Liver (tissue), 3 donors: ENCODE data around the gene MOB3B.

ENCODE experiments used
- ATF3 ChIP-seq: IDR thresholded peaks from 2 replicates; pipeline ENCODE4 v1.6.1; 2016; ENCODE audit warnings: antibody characterized with exemption
- CTCF ChIP-seq: fragments of 150-350 bp; IDR thresholded peaks from 2 replicates; pipeline ENCODE4 v1.5.1; 2017; ENCODE audit warnings: improper control_type of control experiment, low read depth, low read length; ENCODE audit not compliant: missing input control
- EGR1 ChIP-seq, 2 donors: IDR thresholded peaks; 2 replicates each; pipeline ENCODE4 v1.6.1; 2016 to 2018; ENCODE audit warnings: antibody characterized with exemption in 2 of 2, low read depth in 2 of 2
- FOXA2 ChIP-seq: IDR thresholded peaks from 2 replicates; pipeline ENCODE4 v1.6.1; 2016; ENCODE audit warnings: antibody characterized with exemption
- HNF4A ChIP-seq, 2 donors: conservative IDR thresholded peaks; 2 replicates each; pipeline ENCODE4 v1.6.1; 2016; ENCODE audit warnings: antibody characterized with exemption in 2 of 2, mild to moderate bottlenecking in 2 of 2
- JUND ChIP-seq, 2 donors: IDR thresholded peaks; 2 replicates each; pipeline ENCODE4 v1.6.1; 2016; ENCODE audit warnings: antibody characterized with exemption in 2 of 2
- MAX ChIP-seq: IDR thresholded peaks from 2 replicates; pipeline ENCODE4 v1.6.1; 2016; ENCODE audit warnings: antibody characterized with exemption
- REST ChIP-seq: IDR thresholded peaks from 2 replicates; pipeline ENCODE4 v1.6.1; 2016; ENCODE audit warnings: antibody characterized with exemption, mild to moderate bottlenecking
- SP1 ChIP-seq: IDR thresholded peaks from 2 replicates; pipeline ENCODE4 v1.6.1; 2018; ENCODE audit warnings: antibody characterized with exemption, mild to moderate bottlenecking
- TAF1 ChIP-seq: conservative IDR thresholded peaks from 2 replicates; pipeline ENCODE4 v1.6.1; 2016; ENCODE audit warnings: antibody characterized with exemption, mild to moderate bottlenecking
- YY1 ChIP-seq: IDR thresholded peaks from 2 replicates; pipeline ENCODE4 v1.6.1; 2016; ENCODE audit warnings: antibody characterized with exemption, mild to moderate bottlenecking
- TF ChIP-seq, protein P1 (sequence below): IDR thresholded peaks from 2 replicates; pipeline ENCODE4 v1.6.1; 2016; ENCODE audit warnings: antibody characterized with exemption
- donor health status: healthy.
- donor health status: healthy.

DNA sequence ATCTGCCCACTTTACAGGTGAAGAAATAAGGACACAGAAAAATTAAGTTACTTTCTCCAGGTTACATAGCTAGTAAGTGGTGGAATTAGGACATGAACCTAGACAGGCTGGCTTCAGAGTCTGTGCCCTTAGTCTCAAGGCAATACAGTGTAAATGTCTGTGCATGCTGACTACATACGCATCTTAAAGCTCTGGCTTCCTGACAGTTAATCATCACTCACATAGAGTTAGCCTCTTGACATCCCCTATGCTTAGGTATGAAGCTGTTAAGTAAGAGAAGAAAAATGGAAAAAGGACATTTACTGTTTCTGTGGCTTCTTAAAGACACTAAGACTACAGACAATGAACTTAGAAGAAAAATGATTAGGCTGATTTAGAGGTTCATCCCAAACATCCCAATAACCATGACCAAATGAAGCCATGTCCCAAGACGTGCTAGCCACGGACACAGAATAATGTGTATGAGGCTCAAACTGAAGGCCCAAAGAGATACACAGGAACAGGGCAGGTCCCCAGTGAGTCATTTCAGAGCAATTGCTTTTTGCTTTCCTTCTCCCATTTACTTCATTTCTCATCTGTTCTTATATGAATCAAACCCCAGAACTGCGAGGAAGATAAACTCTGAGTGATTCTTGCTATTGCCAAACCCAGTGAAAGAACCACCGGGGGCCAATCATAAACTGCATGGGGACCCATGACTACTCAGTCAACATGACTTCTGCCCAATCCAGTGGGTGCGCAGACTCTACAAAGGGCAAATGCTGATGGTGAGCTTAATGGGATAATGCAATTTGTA lies 105.5 kb downstream of the MOB3B start:
- TF ChIP-seq, protein P1, sequence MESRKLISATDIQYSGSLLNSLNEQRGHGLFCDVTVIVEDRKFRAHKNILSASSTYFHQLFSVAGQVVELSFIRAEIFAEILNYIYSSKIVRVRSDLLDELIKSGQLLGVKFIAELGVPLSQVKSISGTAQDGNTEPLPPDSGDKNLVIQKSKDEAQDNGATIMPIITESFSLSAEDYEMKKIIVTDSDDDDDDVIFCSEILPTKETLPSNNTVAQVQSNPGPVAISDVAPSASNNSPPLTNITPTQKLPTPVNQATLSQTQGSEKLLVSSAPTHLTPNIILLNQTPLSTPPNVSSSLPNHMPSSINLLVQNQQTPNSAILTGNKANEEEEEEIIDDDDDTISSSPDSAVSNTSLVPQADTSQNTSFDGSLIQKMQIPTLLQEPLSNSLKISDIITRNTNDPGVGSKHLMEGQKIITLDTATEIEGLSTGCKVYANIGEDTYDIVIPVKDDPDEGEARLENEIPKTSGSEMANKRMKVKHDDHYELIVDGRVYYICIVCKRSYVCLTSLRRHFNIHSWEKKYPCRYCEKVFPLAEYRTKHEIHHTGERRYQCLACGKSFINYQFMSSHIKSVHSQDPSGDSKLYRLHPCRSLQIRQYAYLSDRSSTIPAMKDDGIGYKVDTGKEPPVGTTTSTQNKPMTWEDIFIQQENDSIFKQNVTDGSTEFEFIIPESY, result no peak
- no peak for TF ChIP-seq CTCF
- no peak for TF ChIP-seq SP1
- no peak for TF ChIP-seq EGR1 (IDR thresholded peaks at IDR 0.05; ENCODE audit: low read depth in 2 of 2)
- no peak for TF ChIP-seq ATF3
- TF ChIP-seq MAX, result no peak
- no peak for TF ChIP-seq TAF1
- TF ChIP-seq REST, result no peak
- no peak for TF ChIP-seq FOXA2
- no peak for TF ChIP-seq YY1
- TF ChIP-seq HNF4A (conservative IDR thresholded peaks at IDR 0.05), result no peak
- no peak for TF ChIP-seq JUND (IDR thresholded peaks at IDR 0.05)
